Dendritic cell treated with granulocyte-macrophage colony-stimulating factor and Interleukin-4, amounts not matched to agents 40 ng/mL and 50 ng/mL, for 4 days (primary cell): ENCODE data around the gene GRIA4.
"Not testable (repeated sequence)": the region's sequence is repeated elsewhere in the genome, so short reads cannot be mapped to it uniquely, and the experiment has no call there.

Experiments used
- H3K27ac Mint-ChIP-seq: one replicate; pipeline ENCODE4 v1.8.0; 2022; ENCODE audit warnings: mild to moderate bottlenecking, mixed read lengths
- H3K27me3 Mint-ChIP-seq: one replicate; pipeline ENCODE4 v1.8.0; 2022; ENCODE audit warnings: mild to moderate bottlenecking, mixed read lengths
- H3K36me3 Mint-ChIP-seq: one replicate; pipeline ENCODE4 v1.8.0; 2022; ENCODE audit warnings: low read depth, mixed read lengths
- H3K4me1 Mint-ChIP-seq: one replicate; pipeline ENCODE4 v1.8.0; 2022; ENCODE audit warnings: low read depth, mixed read lengths
- H3K4me3 Mint-ChIP-seq: one replicate; pipeline ENCODE4 v1.8.0; 2022; ENCODE audit warnings: mild to moderate bottlenecking, moderate library complexity, mixed read lengths
- H3K9me3 Mint-ChIP-seq: one replicate; pipeline ENCODE4 v1.8.0; 2022; ENCODE audit warnings: mixed read lengths
- intact Hi-C: fragments of 100-400 bp; cut with micrococcal nuclease; formaldehyde crosslinking; loops from one replicate; pipeline ENCODE4 v1.15.0; 2022

GRIA4 gene

GRCh38 chr11:105852403-105852802 lies 242.5 kb downstream of the GRIA4 start:
- Mint-ChIP-seq H3K4me1 (no peaks in the 10 kb centered on the region), H3K9me3 (no peaks in the 10 kb centered on the region), H3K27me3 (no peaks in the 10 kb centered on the region), H3K27ac (no peak overlapping the region), H3K36me3 (no peaks in the 10 kb centered on the region), H3K4me3 (no peak overlapping the region)
- intact Hi-C loops, result no loop called here

- no peaks in the 10 kb centered on the region for H3K9me3 Mint-ChIP-seq
- intact Hi-C loops, result no loop called here
- H3K36me3 Mint-ChIP-seq, result no peaks in the 10 kb centered on the region
- no peak overlapping the region for H3K27ac Mint-ChIP-seq
- H3K4me3 Mint-ChIP-seq, result no peak overlapping the region
- H3K4me1 Mint-ChIP-seq, result no peaks in the 10 kb centered on the region
- no peaks in the 10 kb centered on the region for H3K27me3 Mint-ChIP-seq
Observed at GRCh38 chr11:105854269-105854668, 244.4 kb downstream of the GRIA4 start.

GRCh38 chr11:105856954-105857353 lies 247.1 kb downstream of the GRIA4 start:
- no peaks in the 10 kb centered on the region for H3K9me3 Mint-ChIP-seq
- H3K27ac Mint-ChIP-seq, result no peak overlapping the region
- H3K36me3 Mint-ChIP-seq, result no peaks in the 10 kb centered on the region
- H3K27me3 Mint-ChIP-seq, result no peaks in the 10 kb centered on the region
- H3K4me1 Mint-ChIP-seq, result no peaks in the 10 kb centered on the region
- H3K4me3 Mint-ChIP-seq, result no peak overlapping the region
- intact Hi-C loops, result no loop called here

GRCh38 chr11:105857728-105858127 lies 247.9 kb downstream of the GRIA4 start:
- H3K27me3 Mint-ChIP-seq, result no peaks in the 10 kb centered on the region
- no peaks in the 10 kb centered on the region for H3K9me3 Mint-ChIP-seq
- no peaks in the 10 kb centered on the region for H3K4me1 Mint-ChIP-seq
- H3K27ac Mint-ChIP-seq, result no peak overlapping the region
- intact Hi-C loops, result no loop called here
- no peaks in the 10 kb centered on the region for H3K36me3 Mint-ChIP-seq
- H3K4me3 Mint-ChIP-seq, result no peak overlapping the region

GRCh38 chr11:105858841-105859240 lies 249.0 kb downstream of the GRIA4 start:
- Mint-ChIP-seq H3K4me1 (no peaks in the 10 kb centered on the region), H3K9me3 (no peaks in the 10 kb centered on the region), H3K27me3 (no peaks in the 10 kb centered on the region), H3K36me3 (no peaks in the 10 kb centered on the region), H3K4me3 (no peak overlapping the region), H3K27ac (no peak overlapping the region)
- intact Hi-C loops, result no loop called here

GRCh38 chr11:105860105-105860504 lies 250.2 kb downstream of the GRIA4 start:
- Mint-ChIP-seq H3K36me3 (no peaks in the 10 kb centered on the region), H3K27me3 (no peaks in the 10 kb centered on the region), H3K9me3 (no peaks in the 10 kb centered on the region), H3K27ac (no peak overlapping the region), H3K4me3 (no peak overlapping the region), H3K4me1 (no peaks in the 10 kb centered on the region)
- intact Hi-C loops, result loop anchor here (5.0 to 10.0 kb wide), 5 partner anchors 1035 to 1935 kb away; partner anchors contain the start of gene PDGFD

- H3K36me3 Mint-ChIP-seq, result no peaks in the 10 kb centered on the region
- H3K27ac Mint-ChIP-seq, result no peak overlapping the region
- H3K4me1 Mint-ChIP-seq, result no peaks in the 10 kb centered on the region
- no peak overlapping the region for H3K4me3 Mint-ChIP-seq
- H3K9me3 Mint-ChIP-seq, result no peaks in the 10 kb centered on the region
- H3K27me3 Mint-ChIP-seq, result no peaks in the 10 kb centered on the region
- intact Hi-C loops, result loop anchor here (5.0 to 10.0 kb wide), 5 partner anchors 1036 to 1936 kb away; partner anchors contain the start of gene PDGFD
Observed at GRCh38 chr11:105861225-105861624, 251.4 kb downstream of the GRIA4 start.

GRCh38 chr11:105862736-105863367 lies 253.0 kb downstream of the GRIA4 start:
- Mint-ChIP-seq H3K4me1 (no peaks in the 10 kb centered on the region), H3K9me3 (no peaks in the 10 kb centered on the region), H3K27me3 (peaks cover 2% of the 10 kb centered on the region), H3K27ac (no peak overlapping the region), H3K36me3 (no peaks in the 10 kb centered on the region), H3K4me3 (no peak overlapping the region)
- intact Hi-C loops, result loop anchor here (2.0 to 10.0 kb wide), 6 partner anchors 1038 to 1938 kb away; partner anchors contain the start of gene PDGFD

- intact Hi-C loops, result loop anchor here (2.0 to 10.0 kb wide), 6 partner anchors 1039 to 1939 kb away; partner anchors contain the start of gene PDGFD
- H3K27ac Mint-ChIP-seq, result no peak overlapping the region
- H3K9me3 Mint-ChIP-seq, result no peaks in the 10 kb centered on the region
- H3K4me1 Mint-ChIP-seq, result no peaks in the 10 kb centered on the region
- H3K36me3 Mint-ChIP-seq, result no peaks in the 10 kb centered on the region
- H3K4me3 Mint-ChIP-seq, result no peak overlapping the region
- peaks cover 2% of the 10 kb centered on the region for H3K27me3 Mint-ChIP-seq
Observed at GRCh38 chr11:105863523-105863922, 253.7 kb downstream of the GRIA4 start.

- Mint-ChIP-seq H3K4me1 (no peaks in the 10 kb centered on the region), H3K9me3 (no peaks in the 10 kb centered on the region), H3K36me3 (no peaks in the 10 kb centered on the region), H3K4me3 (no peak overlapping the region), H3K27me3 (peaks cover 2% of the 10 kb centered on the region), H3K27ac (no peak overlapping the region)
- intact Hi-C loops, result loop anchor here (10.0 kb wide), 4 partner anchors 1043 to 1943 kb away; partner anchors contain the start of gene PDGFD
Observed at GRCh38 chr11:105867742-105868141, 257.9 kb downstream of the GRIA4 start.

GRCh38 chr11:105868762-105869285 lies 259.0 kb downstream of the GRIA4 start:
- peaks cover 2% of the 10 kb centered on the region for H3K27me3 Mint-ChIP-seq
- no peak overlapping the region for H3K27ac Mint-ChIP-seq
- H3K36me3 Mint-ChIP-seq, result no peaks in the 10 kb centered on the region
- intact Hi-C loops, result loop anchor here (10.0 kb wide), 4 partner anchors 1044 to 1944 kb away; partner anchors contain the start of gene PDGFD
- no peaks in the 10 kb centered on the region for H3K4me1 Mint-ChIP-seq
- no peak overlapping the region for H3K4me3 Mint-ChIP-seq
- H3K9me3 Mint-ChIP-seq, result no peaks in the 10 kb centered on the region

GRCh38 chr11:105870516-105871113 lies 260.7 kb downstream of the GRIA4 start:
- Mint-ChIP-seq H3K36me3 (no peaks in the 10 kb centered on the region), H3K4me3 (no peak overlapping the region), H3K27ac (no peak overlapping the region), H3K4me1 (no peaks in the 10 kb centered on the region), H3K27me3 (peaks cover 2% of the 10 kb centered on the region), H3K9me3 (no peaks in the 10 kb centered on the region)
- intact Hi-C loops, result no loop called here

- H3K4me3 Mint-ChIP-seq, result no peak overlapping the region
- no peaks in the 10 kb centered on the region for H3K9me3 Mint-ChIP-seq
- intact Hi-C loops, result no loop called here
- no peaks in the 10 kb centered on the region for H3K36me3 Mint-ChIP-seq
- no peaks in the 10 kb centered on the region for H3K4me1 Mint-ChIP-seq
- no peaks in the 10 kb centered on the region for H3K27me3 Mint-ChIP-seq
- H3K27ac Mint-ChIP-seq, result no peak overlapping the region
Observed at GRCh38 chr11:105878510-105878909, 268.6 kb downstream of the GRIA4 start.

GRCh38 chr11:105878927-105879326 lies 269.1 kb downstream of the GRIA4 start:
- H3K27ac Mint-ChIP-seq, H3K9me3 Mint-ChIP-seq, H3K36me3 Mint-ChIP-seq, H3K4me1 Mint-ChIP-seq, H3K27me3 Mint-ChIP-seq, intact Hi-C loops, H3K4me3 Mint-ChIP-seq: not testable (repeated sequence)
